A549 (cell line): ENCODE data around the gene AFMID. TPM values are rescaled to one million over a fixed set of nuclear protein-coding genes. Genes with fewer than 3 reads are reported as not detected.

Experiments
- ATAC-seq, 2 experiments: fragments of 200-7000 bp in 1 of 2; fragments of >200 bp in 1 of 2; cut with Nextera tagmentation in 1 of 2; cut with Tn5 transposase in 1 of 2; 3 replicates each; pipeline versions ENCODE4 v1.8.0 to v1.9.1; 2018 to 2020; ENCODE audit warnings: mild to moderate bottlenecking in 1 of 2, moderate library complexity in 1 of 2
- CTCF ChIA-PET: fragments of 300-600 bp; sonication (Branson Sonifier 250); formaldehyde crosslinking; extraction: SDS; loops from one replicate; lab custom pipeline; 2021; ENCODE audit warnings: antibody characterized with exemption, inconsistent platforms; lab: Yijun Ruan, JAX
- POLR2A ChIA-PET: fragments of 350-600 bp; formaldehyde crosslinking; extraction: SDS; loops from one replicate; lab custom pipeline; 2021; ENCODE audit warnings: antibody characterized with exemption, inconsistent platforms; lab: Yijun Ruan, JAX
- DNase-seq, 2 experiments: peaks; one replicate each; pipeline versions ENCODE4 v3.0.0 to v3.0.0-alpha.2; 2011 to 2016; ENCODE audit warnings: low read depth in 1 of 2, low spot score in 1 of 2
- FAIRE-seq: peaks from 2 replicates; lab custom pipeline; 2011; peaks lifted over from hg19 to GRCh38; lab: Jason Lieb, UNC
- H3K27ac ChIP-seq, 2 experiments: fragments of >200 bp; sonication (Bioruptor Twin); formaldehyde crosslinking; 3 replicates each; pipeline ENCODE4 v1.5.1; 2016 to 2017
- H3K4me1 ChIP-seq: fragments of >200 bp; sonication (Bioruptor Twin); formaldehyde crosslinking; 3 replicates; pipeline ENCODE4 v1.6.1; 2016
- H3K4me2 ChIP-seq: fragments of >200 bp; sonication (Bioruptor Twin); formaldehyde crosslinking; 3 replicates; pipeline ENCODE4 v1.6.1; 2016
- H3K4me3 ChIP-seq: fragments of >200 bp; sonication (Bioruptor Twin); formaldehyde crosslinking; 3 replicates; pipeline ENCODE4 v1.5.1; 2016
- H3K9me3 ChIP-seq: fragments of >200 bp; sonication (Bioruptor Twin); formaldehyde crosslinking; 3 replicates; pipeline ENCODE4 v1.6.1; 2016
- BCL3 ChIP-seq: fragments of >200 bp; sonication (Bioruptor Twin); formaldehyde crosslinking; IDR thresholded peaks from 3 replicates; pipeline ENCODE4 v1.6.1; 2016
- BHLHE40 ChIP-seq: IDR thresholded peaks from 2 replicates; pipeline ENCODE4 v1.6.1; 2012; ENCODE audit warnings: low read depth, low read length, inconsistent platforms
- CBX2 ChIP-seq: fragments of 200-600 bp; sonication (generic); IDR thresholded peaks from 2 replicates; pipeline ENCODE4 v1.6.1; 2016; ENCODE audit warnings: low read depth, mild to moderate bottlenecking, borderline replicate concordance
- CBX8 ChIP-seq: fragments of 200-600 bp; sonication (generic); IDR thresholded peaks from 2 replicates; pipeline ENCODE4 v1.6.1; 2016
- EP300 ChIP-seq, 2 experiments: fragments of >200 bp; sonication (Bioruptor Twin); formaldehyde crosslinking; IDR thresholded peaks; 2 replicates in 1 of 2; 3 replicates in 1 of 2; pipeline ENCODE4 v1.6.1; 2016 to 2017
- ESRRA ChIP-seq: fragments of 150-350 bp; IDR thresholded peaks from 2 replicates; pipeline ENCODE4 v1.6.1; 2014; ENCODE audit warnings: mild to moderate bottlenecking, low read length, borderline replicate concordance
- FOSB ChIP-seq: fragments of 250-450 bp; sonication (Bioruptor Pico); IDR thresholded peaks from 2 replicates; pipeline ENCODE4 v1.5.0; 2020; ENCODE audit warnings: mild to moderate bottlenecking, moderate library complexity
- FOSL2 ChIP-seq, 2 experiments: fragments of 450-650 bp in 1 of 2; fragments of >200 bp in 1 of 2; sonication (Bioruptor Twin) in 1 of 2; formaldehyde crosslinking; IDR thresholded peaks; 2 replicates each; pipeline versions ENCODE4 v1.5.0 to v1.6.1; 2016 to 2020; ENCODE audit warnings: mild to moderate bottlenecking in 1 of 2, moderate library complexity in 1 of 2
- GATA3 ChIP-seq: IDR thresholded peaks from 2 replicates; pipeline ENCODE4 v1.6.1; 2012; ENCODE audit warnings: borderline replicate concordance
- HOXA7 ChIP-seq: fragments of 250-450 bp; sonication (Bioruptor Pico); IDR thresholded peaks from 2 replicates; pipeline ENCODE4 v1.5.0; 2020; ENCODE audit warnings: mild to moderate bottlenecking, moderate library complexity
- HOXB13 ChIP-seq: fragments of 250-450 bp; sonication (Bioruptor Pico); IDR thresholded peaks from 2 replicates; pipeline ENCODE4 v1.5.0; 2020; ENCODE audit warnings: low read depth, mild to moderate bottlenecking, moderate library complexity
- JUN ChIP-seq, 2 experiments: fragments of >200 bp; sonication (Bioruptor Twin); formaldehyde crosslinking; IDR thresholded peaks; 2 replicates in 1 of 2; 3 replicates in 1 of 2; pipeline ENCODE4 v1.6.1; 2016 to 2017
- JUNB ChIP-seq: fragments of >200 bp; sonication (Bioruptor Twin); formaldehyde crosslinking; IDR thresholded peaks from 2 replicates; pipeline ENCODE4 v1.6.1; 2016
- KDM1A ChIP-seq: fragments of 200-600 bp; sonication (generic); IDR thresholded peaks from 2 replicates; pipeline ENCODE4 v1.6.1; 2016; ENCODE audit warnings: low read depth, mild to moderate bottlenecking
- KDM5A ChIP-seq: fragments of 200-600 bp; sonication (generic); IDR thresholded peaks from 2 replicates; pipeline ENCODE4 v1.6.1; 2016; ENCODE audit warnings: antibody characterized with exemption, mild to moderate bottlenecking
- MAZ ChIP-seq: fragments of 150-350 bp; IDR thresholded peaks from 2 replicates; pipeline ENCODE4 v1.6.1; 2014; ENCODE audit warnings: antibody characterized with exemption, low read depth, low read length, borderline replicate concordance
- MYC ChIP-seq: IDR thresholded peaks from 2 replicates; pipeline ENCODE4 v1.6.1; 2012; ENCODE audit warnings: mild to moderate bottlenecking, inconsistent platforms, low read length, improper control_type of control experiment, borderline replicate concordance
- NPAS2 ChIP-seq: fragments of 250-450 bp; sonication (Bioruptor Pico); IDR thresholded peaks from 2 replicates; pipeline ENCODE4 v1.8.0; 2022; ENCODE audit warnings: mild to moderate bottlenecking, moderate library complexity, borderline replicate concordance
- PHF8 ChIP-seq: fragments of 200-600 bp; sonication (generic); IDR thresholded peaks from 2 replicates; pipeline ENCODE4 v1.6.1; 2016; ENCODE audit warnings: low read depth, mild to moderate bottlenecking, antibody characterized with exemption, moderate library complexity, borderline replicate concordance
- RARB ChIP-seq: fragments of 250-450 bp; sonication (Bioruptor Pico); IDR thresholded peaks from 2 replicates; pipeline ENCODE4 v1.8.0; 2021; ENCODE audit warnings: mild to moderate bottlenecking, moderate library complexity
- RFX5 ChIP-seq: fragments of 450-650 bp; IDR thresholded peaks from 2 replicates; pipeline ENCODE4 v1.7.1; 2014; ENCODE audit warnings: antibody characterized with exemption, mild to moderate bottlenecking, moderate library complexity
- TP53 ChIP-seq: fragments of 250-450 bp; sonication (Bioruptor Pico); IDR thresholded peaks from 2 replicates; pipeline ENCODE4 v1.5.0; 2021; ENCODE audit warnings: mild to moderate bottlenecking, moderate library complexity
- USF2 ChIP-seq: fragments of 450-650 bp; IDR thresholded peaks from 2 replicates; pipeline ENCODE4 v1.6.1; 2014; ENCODE audit warnings: antibody characterized with exemption
- ZC3H11A ChIP-seq: fragments of 450-650 bp; IDR thresholded peaks from 2 replicates; pipeline ENCODE4 v1.6.1; 2014; ENCODE audit warnings: antibody characterized with exemption, mild to moderate bottlenecking
- ZFP36 ChIP-seq: fragments of 450-650 bp; IDR thresholded peaks from 2 replicates; pipeline ENCODE4 v1.6.1; 2014; ENCODE audit warnings: borderline replicate concordance; ENCODE audit not compliant: partially characterized antibody
- ZNF302 ChIP-seq: fragments of 250-450 bp; sonication (Bioruptor Pico); IDR thresholded peaks from 2 replicates; pipeline ENCODE4 v1.9.0; 2021; ENCODE audit warnings: inconsistent platforms, mild to moderate bottlenecking, moderate library complexity
- WGBS: methylation state at CpG from one replicate; pipeline ENCODE4 v1.1.6; 2017; ENCODE audit errors: missing lambda C conversion rate; 5-methylcytosine and 5-hydroxymethylcytosine counted together
- polyA plus RNA-seq, 4 experiments: library from polyadenylated mRNA; depleted of rRNA in 3 of 4; stranded (reverse); fragments of >200 nt; fragmentation: RNase III in 1 of 4; extraction: RNeasy Plus Mini Kit Qiagen cat#74134 plus additional on column Dnase treatment in 1 of 4; gene quantifications; 2 replicates in 3 of 4; 3 replicates in 1 of 4; pipeline ENCODE4 v1.2.3, GENCODE V29; 2011 to 2017
- TF ChIP-seq, protein P1 (sequence below): fragments of 150-350 bp; IDR thresholded peaks from 2 replicates; pipeline ENCODE4 v1.6.1; 2014; ENCODE audit warnings: low read depth, mild to moderate bottlenecking, low read length
- TF ChIP-seq, protein P2 (sequence below): fragments of 250-450 bp; sonication (Bioruptor Pico); IDR thresholded peaks from 2 replicates; pipeline ENCODE4 v1.5.0; 2021; ENCODE audit warnings: mild to moderate bottlenecking, moderate library complexity, borderline replicate concordance
- TF ChIP-seq, protein P3 (sequence below): fragments of >200 bp; sonication (Bioruptor Twin); formaldehyde crosslinking; IDR thresholded peaks from 3 replicates; pipeline ENCODE4 v1.5.1; 2016
- TF ChIP-seq, protein P4 (sequence below): fragments of 250-450 bp; sonication (Bioruptor Pico); IDR thresholded peaks from 2 replicates; pipeline ENCODE4 v1.5.0; 2020; ENCODE audit warnings: low read depth, mild to moderate bottlenecking, moderate library complexity
- TF ChIP-seq, protein P5 (sequence below): IDR thresholded peaks from 2 replicates; pipeline ENCODE4 v1.6.1; 2012

AFMID gene
- polyA plus RNA-seq, 2 of the 4 experiments (the other 2 are of a cell fraction) = 33.4 to 43.4 TPM

- no peak overlapping the region for H3K4me3 ChIP-seq
- H3K27ac ChIP-seq = peak overlapping the region; percentile 52 to 73; a peak in 5 of 6 replicates
- WGBS = 29% methylated on average over 25 of the region's 27 CpGs
- H3K4me1 ChIP-seq = peaks cover 10% of the 10 kb centered on the region
- peak; percentile 90 to 98 for DNase-seq
- no peaks in the 10 kb centered on the region for H3K9me3 ChIP-seq
- ChIA-PET CTCF (interaction anchor here (0.6 to 11.6 kb wide), 112 partner anchors 9 to 1636 kb away, joined by 3 to 190 read pairs (median 4); partner anchors contain the start of genes AFMID, BIRC5, PGS1 and TK1), POLR2A (interaction anchor here (0.9 kb wide), 1 partner anchor 293 kb away, joined by 3 read pairs; the partner anchor contains the start of gene TNRC6C)
- peak; percentile 32 for FAIRE-seq
- peak overlapping the region; percentile 69 for H3K4me2 ChIP-seq
- peak; percentile 81 to 90 for ATAC-seq
- no peak for TF ChIP-seq CBX8
- TF ChIP-seq HOXB13 (CRISPR knock-in tag) = no peak
- TF ChIP-seq FOSL2 (IDR thresholded peaks at IDR 0.05) = no peak
- TF ChIP-seq FOSL2 (CRISPR knock-in tag; IDR thresholded peaks at IDR 0.05) = no peak
- TF ChIP-seq GATA3 = no peak
- peak; percentile 68 for TF ChIP-seq USF2
- TF ChIP-seq ESRRA = 0 out of 2 replicates have a peak, but pooled peaks have one; percentile 38
- TF ChIP-seq FOSB (CRISPR knock-in tag) = no peak
- peak; percentile 87; the same call in 1 of the 2 replicates for TF ChIP-seq MAZ
- TF ChIP-seq TP53 (CRISPR knock-in tag) = no peak
- TF ChIP-seq, protein P1, sequence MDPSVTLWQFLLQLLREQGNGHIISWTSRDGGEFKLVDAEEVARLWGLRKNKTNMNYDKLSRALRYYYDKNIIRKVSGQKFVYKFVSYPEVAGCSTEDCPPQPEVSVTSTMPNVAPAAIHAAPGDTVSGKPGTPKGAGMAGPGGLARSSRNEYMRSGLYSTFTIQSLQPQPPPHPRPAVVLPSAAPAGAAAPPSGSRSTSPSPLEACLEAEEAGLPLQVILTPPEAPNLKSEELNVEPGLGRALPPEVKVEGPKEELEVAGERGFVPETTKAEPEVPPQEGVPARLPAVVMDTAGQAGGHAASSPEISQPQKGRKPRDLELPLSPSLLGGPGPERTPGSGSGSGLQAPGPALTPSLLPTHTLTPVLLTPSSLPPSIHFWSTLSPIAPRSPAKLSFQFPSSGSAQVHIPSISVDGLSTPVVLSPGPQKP = no peak
- TF ChIP-seq NPAS2 (CRISPR knock-in tag) = no peak
- TF ChIP-seq, protein P2, sequence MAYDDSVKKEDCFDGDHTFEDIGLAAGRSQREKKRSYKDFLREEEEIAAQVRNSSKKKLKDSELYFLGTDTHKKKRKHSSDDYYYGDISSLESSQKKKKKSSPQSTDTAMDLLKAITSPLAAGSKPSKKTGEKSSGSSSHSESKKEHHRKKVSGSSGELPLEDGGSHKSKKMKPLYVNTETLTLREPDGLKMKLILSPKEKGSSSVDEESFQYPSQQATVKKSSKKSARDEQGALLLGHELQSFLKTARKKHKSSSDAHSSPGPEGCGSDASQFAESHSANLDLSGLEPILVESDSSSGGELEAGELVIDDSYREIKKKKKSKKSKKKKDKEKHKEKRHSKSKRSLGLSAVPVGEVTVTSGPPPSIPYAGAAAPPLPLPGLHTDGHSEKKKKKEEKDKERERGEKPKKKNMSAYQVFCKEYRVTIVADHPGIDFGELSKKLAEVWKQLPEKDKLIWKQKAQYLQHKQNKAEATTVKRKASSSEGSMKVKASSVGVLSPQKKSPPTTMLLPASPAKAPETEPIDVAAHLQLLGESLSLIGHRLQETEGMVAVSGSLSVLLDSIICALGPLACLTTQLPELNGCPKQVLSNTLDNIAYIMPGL (CRISPR knock-in tag) = no peak
- peak in 1 of 2 experiments; percentile 40; a peak in 1 of 5 replicates for TF ChIP-seq JUN (IDR thresholded peaks at IDR 0.05)
- TF ChIP-seq ZNF302 (CRISPR knock-in tag) = no peak
- no peak for TF ChIP-seq ZC3H11A
- TF ChIP-seq, protein P3, sequence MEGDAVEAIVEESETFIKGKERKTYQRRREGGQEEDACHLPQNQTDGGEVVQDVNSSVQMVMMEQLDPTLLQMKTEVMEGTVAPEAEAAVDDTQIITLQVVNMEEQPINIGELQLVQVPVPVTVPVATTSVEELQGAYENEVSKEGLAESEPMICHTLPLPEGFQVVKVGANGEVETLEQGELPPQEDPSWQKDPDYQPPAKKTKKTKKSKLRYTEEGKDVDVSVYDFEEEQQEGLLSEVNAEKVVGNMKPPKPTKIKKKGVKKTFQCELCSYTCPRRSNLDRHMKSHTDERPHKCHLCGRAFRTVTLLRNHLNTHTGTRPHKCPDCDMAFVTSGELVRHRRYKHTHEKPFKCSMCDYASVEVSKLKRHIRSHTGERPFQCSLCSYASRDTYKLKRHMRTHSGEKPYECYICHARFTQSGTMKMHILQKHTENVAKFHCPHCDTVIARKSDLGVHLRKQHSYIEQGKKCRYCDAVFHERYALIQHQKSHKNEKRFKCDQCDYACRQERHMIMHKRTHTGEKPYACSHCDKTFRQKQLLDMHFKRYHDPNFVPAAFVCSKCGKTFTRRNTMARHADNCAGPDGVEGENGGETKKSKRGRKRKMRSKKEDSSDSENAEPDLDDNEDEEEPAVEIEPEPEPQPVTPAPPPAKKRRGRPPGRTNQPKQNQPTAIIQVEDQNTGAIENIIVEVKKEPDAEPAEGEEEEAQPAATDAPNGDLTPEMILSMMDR = peak; percentile 100
- TF ChIP-seq KDM1A = no peak
- TF ChIP-seq EP300 (IDR thresholded peaks at IDR 0.05) = no peak
- TF ChIP-seq, protein P4, sequence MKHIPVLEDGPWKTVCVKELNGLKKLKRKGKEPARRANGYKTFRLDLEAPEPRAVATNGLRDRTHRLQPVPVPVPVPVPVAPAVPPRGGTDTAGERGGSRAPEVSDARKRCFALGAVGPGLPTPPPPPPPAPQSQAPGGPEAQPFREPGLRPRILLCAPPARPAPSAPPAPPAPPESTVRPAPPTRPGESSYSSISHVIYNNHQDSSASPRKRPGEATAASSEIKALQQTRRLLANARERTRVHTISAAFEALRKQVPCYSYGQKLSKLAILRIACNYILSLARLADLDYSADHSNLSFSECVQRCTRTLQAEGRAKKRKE (CRISPR knock-in tag) = no peak
- TF ChIP-seq BHLHE40 = no peak
- no peak for TF ChIP-seq HOXA7 (CRISPR knock-in tag)
- no peak for TF ChIP-seq RARB
- peak; percentile 74 for TF ChIP-seq MYC
- TF ChIP-seq JUNB = no peak
- TF ChIP-seq ZFP36 = no peak
- TF ChIP-seq KDM5A = no peak
- TF ChIP-seq, protein P5, sequence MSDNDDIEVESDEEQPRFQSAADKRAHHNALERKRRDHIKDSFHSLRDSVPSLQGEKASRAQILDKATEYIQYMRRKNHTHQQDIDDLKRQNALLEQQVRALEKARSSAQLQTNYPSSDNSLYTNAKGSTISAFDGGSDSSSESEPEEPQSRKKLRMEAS = peak; percentile 83
- no peak for TF ChIP-seq PHF8
- no peak for TF ChIP-seq CBX2
- TF ChIP-seq BCL3 = no peak
- 0 out of 2 replicates have a peak, but pooled peaks have one; percentile 12 for TF ChIP-seq RFX5
Observed at GRCh38 chr17:78250891-78251772, 64.0 kb downstream of the AFMID start.
